Ascending aorta (tissue), 2 donors: ENCODE results near the gene USP35. TPM values are rescaled to one million over a fixed set of nuclear protein-coding genes. Genes with fewer than 3 reads are reported as not detected.

Experiments used
- DNase-seq, 2 donors: peaks; one replicate each; pipeline ENCODE4 v3.0.0-alpha.2; 2019; ENCODE audit warnings: low spot score in 2 of 2
- H3K27ac ChIP-seq, 2 donors: fragments of 200-600 bp; sonication (generic); one replicate each; pipeline ENCODE4 v1.5.1; 2016 to 2017; ENCODE audit warnings: mild to moderate bottlenecking in 1 of 2
- H3K27me3 ChIP-seq: fragments of 200-600 bp; sonication (generic); one replicate; pipeline ENCODE4 v1.5.1; 2017
- H3K36me3 ChIP-seq, 2 donors: fragments of 200-600 bp; sonication (generic); one replicate each; pipeline ENCODE4 v1.5.1; 2016
- H3K4me1 ChIP-seq, 2 donors: fragments of 200-600 bp; sonication (generic); one replicate each; pipeline ENCODE4 v1.5.1; 2016 to 2017; ENCODE audit warnings: mild to moderate bottlenecking in 1 of 2
- H3K4me3 ChIP-seq, 2 donors: fragments of 200-600 bp; sonication (generic); one replicate each; pipeline ENCODE4 v1.5.1; 2016 to 2017; ENCODE audit warnings: mild to moderate bottlenecking in 1 of 2
- H3K9me3 ChIP-seq, 2 donors: fragments of 200-600 bp; sonication (generic); one replicate each; pipeline ENCODE4 v1.5.1; 2016
- CTCF ChIP-seq, 3 experiments: fragments of 200-600 bp in 2 of 3; fragments of 450-650 bp in 1 of 3; sonication (generic) in 2 of 3; IDR thresholded peaks; one replicate each; pipeline ENCODE4 v1.5.1; 2016 to 2019; ENCODE audit warnings: antibody characterized with exemption in 3 of 3, mild to moderate bottlenecking in 1 of 3, moderate library complexity in 1 of 3
- intact Hi-C: fragments of 100-400 bp; cut with DNase I; formaldehyde crosslinking; loops from one replicate; pipeline ENCODE4 v1.15.1; 2023
- total RNA-seq: library from RNA; depleted of rRNA; stranded (reverse); fragments of >200 nt; gene quantifications from one replicate; pipeline ENCODE4 v1.1.0, GENCODE V29; 2016

USP35 gene
- total RNA-seq, 1 donor from 2014 or later, result 34.0 TPM

GRCh38 chr11:78202733-78203167, 14.0 kb downstream of the USP35 start:
- Histone ChIP-seq H3K27ac (peak overlapping the region in 1 of 2 donors; percentile 10), H3K27me3 (no peaks in the 10 kb centered on the region), H3K4me3 (no peak overlapping the region), H3K36me3 (peaks cover 43 to 84% of the 10 kb centered on the region in 2 donors), H3K9me3 (no peaks in the 10 kb centered on the region), H3K4me1 (no peaks in the 10 kb centered on the region)
- intact Hi-C loops, result no loop called here
- TF ChIP-seq CTCF (IDR thresholded peaks at IDR 0.05), result no peak
- no peak for DNase-seq

- Histone ChIP-seq H3K27me3 (no peaks in the 10 kb centered on the region), H3K4me3 (no peak overlapping the region), H3K36me3 (peaks cover 43 to 84% of the 10 kb centered on the region in 2 donors), H3K27ac (peak overlapping the region in 1 of 2 donors; percentile 10), H3K9me3 (no peaks in the 10 kb centered on the region), H3K4me1 (no peaks in the 10 kb centered on the region)
- intact Hi-C loops, result no loop called here
- TF ChIP-seq CTCF (IDR thresholded peaks at IDR 0.05), result no peak
- no peak for DNase-seq
Measured at GRCh38 chr11:78203184-78203583, 14.5 kb downstream of the USP35 start.

- H3K27me3 ChIP-seq, result no peaks in the 10 kb centered on the region
- H3K27ac ChIP-seq, result peak overlapping the region in 1 of 2 donors; percentile 6
- no peaks in the 10 kb centered on the region for H3K4me1 ChIP-seq
- H3K9me3 ChIP-seq, result no peaks in the 10 kb centered on the region
- no peak overlapping the region for H3K4me3 ChIP-seq
- TF ChIP-seq CTCF (IDR thresholded peaks at IDR 0.05), result no peak
- H3K36me3 ChIP-seq, result peaks cover 52 to 84% of the 10 kb centered on the region in 2 donors
- intact Hi-C loops, result no loop called here
- no peak for DNase-seq
Measured at GRCh38 chr11:78205256-78205655, 16.5 kb downstream of the USP35 start.

GRCh38 chr11:78205691-78206090, 17.0 kb downstream of the USP35 start:
- Histone ChIP-seq H3K36me3 (peaks cover 52 to 84% of the 10 kb centered on the region in 2 donors), H3K27me3 (no peaks in the 10 kb centered on the region), H3K9me3 (no peaks in the 10 kb centered on the region), H3K4me1 (no peaks in the 10 kb centered on the region), H3K4me3 (no peak overlapping the region), H3K27ac (peak overlapping the region; percentile 6 to 34)
- TF ChIP-seq CTCF (IDR thresholded peaks at IDR 0.05), result no peak
- intact Hi-C loops, result no loop called here
- no peak for DNase-seq

- no peaks in the 10 kb centered on the region for H3K4me1 ChIP-seq
- H3K4me3 ChIP-seq, result no peak overlapping the region
- no peak for DNase-seq
- peaks cover 52 to 76% of the 10 kb centered on the region in 2 donors for H3K36me3 ChIP-seq
- intact Hi-C loops, result no loop called here
- no peaks in the 10 kb centered on the region for H3K9me3 ChIP-seq
- H3K27me3 ChIP-seq, result no peaks in the 10 kb centered on the region
- H3K27ac ChIP-seq, result peak overlapping the region; percentile 6 to 34
- TF ChIP-seq CTCF (IDR thresholded peaks at IDR 0.05), result no peak
Measured at GRCh38 chr11:78207532-78208256, 19.0 kb downstream of the USP35 start.
